GM10248 (cell line): ENCODE data around the gene PAX5.

Experiments used
- CTCF ChIA-PET: fragments of 300-600 bp; sonication (Branson Sonifier 250); formaldehyde crosslinking; extraction: SDS; loops from one replicate; lab custom pipeline; 2021; ENCODE audit warnings: antibody characterized with exemption; lab: Yijun Ruan, JAX
- POLR2A ChIA-PET: fragments of 350-650 bp; sonication (Branson Sonifier 250); formaldehyde crosslinking; extraction: SDS; loops from one replicate; lab custom pipeline; 2020; ENCODE audit warnings: antibody characterized with exemption; lab: Yijun Ruan, JAX
- DNase-seq: peaks from one replicate; pipeline ENCODE4 v3.0.0; 2012; ENCODE audit errors: extremely low spot score
- TF ChIP-seq, protein P1 (sequence below): IDR thresholded peaks from 2 replicates; pipeline ENCODE4 v1.5.1; 2012; ENCODE audit warnings: mild to moderate bottlenecking, low read depth; ENCODE audit errors: extremely low read depth, missing control alignments, control extremely low read depth

PAX5 gene

DNA sequence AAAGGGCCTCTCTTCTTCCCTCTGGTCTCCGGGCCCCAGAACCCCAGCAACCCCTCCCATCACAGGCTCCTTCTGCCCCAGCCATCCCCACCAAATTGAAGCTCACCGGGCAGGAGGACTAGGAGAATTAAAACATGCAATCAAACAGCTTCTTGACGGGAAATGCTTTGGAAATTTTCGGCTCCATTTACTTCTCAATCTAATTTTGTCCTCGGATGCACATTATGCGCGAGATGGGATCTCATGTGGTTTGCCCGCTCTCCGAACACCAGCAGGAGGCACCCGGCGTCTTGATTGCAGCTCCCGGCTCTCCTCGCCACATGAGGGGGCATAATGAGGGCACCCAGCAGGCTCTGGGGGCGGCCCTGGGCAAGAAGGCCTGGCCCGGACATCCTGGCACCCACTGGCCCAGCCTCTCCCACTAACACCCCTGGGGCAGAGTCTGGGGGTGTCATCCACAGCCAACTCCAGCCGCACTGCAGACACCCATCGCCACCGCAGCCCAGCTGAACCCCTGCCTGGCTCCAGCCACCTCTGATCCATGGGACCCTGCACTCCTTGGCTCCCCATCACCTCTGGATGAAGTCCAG lies 135.5 kb downstream of the PAX5 start:
- POLR2A ChIA-PET: no interaction called here
- CTCF ChIA-PET: interaction anchor here (1.0 kb wide), 1 partner anchor 16 kb away, joined by 4 read pairs; no protein-coding TSS in a partner anchor
- TF ChIP-seq, protein P1, sequence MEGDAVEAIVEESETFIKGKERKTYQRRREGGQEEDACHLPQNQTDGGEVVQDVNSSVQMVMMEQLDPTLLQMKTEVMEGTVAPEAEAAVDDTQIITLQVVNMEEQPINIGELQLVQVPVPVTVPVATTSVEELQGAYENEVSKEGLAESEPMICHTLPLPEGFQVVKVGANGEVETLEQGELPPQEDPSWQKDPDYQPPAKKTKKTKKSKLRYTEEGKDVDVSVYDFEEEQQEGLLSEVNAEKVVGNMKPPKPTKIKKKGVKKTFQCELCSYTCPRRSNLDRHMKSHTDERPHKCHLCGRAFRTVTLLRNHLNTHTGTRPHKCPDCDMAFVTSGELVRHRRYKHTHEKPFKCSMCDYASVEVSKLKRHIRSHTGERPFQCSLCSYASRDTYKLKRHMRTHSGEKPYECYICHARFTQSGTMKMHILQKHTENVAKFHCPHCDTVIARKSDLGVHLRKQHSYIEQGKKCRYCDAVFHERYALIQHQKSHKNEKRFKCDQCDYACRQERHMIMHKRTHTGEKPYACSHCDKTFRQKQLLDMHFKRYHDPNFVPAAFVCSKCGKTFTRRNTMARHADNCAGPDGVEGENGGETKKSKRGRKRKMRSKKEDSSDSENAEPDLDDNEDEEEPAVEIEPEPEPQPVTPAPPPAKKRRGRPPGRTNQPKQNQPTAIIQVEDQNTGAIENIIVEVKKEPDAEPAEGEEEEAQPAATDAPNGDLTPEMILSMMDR: no peak
- DNase-seq: no peak

DNA sequence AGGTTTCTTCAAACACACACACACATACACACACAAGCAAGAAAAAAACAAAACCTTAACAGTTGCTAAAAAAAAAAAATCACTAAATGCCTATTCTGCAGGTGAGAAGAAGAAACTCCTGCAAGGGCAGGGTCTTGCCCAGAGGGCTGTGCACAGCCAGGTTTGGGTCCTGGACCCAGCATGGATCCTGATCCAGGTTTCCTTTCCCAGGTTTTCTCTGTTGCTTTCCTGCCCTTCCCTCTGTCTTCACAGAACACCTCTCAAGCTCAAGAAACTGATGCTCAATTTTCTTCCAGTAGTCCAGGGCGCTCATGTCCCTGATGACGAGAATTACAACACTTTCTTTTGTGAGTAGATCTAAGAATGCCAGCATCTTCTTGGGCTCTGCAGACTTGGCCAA lies 136.6 kb downstream of the PAX5 start:
- no peak for DNase-seq
- ChIA-PET POLR2A (interaction anchor here (0.7 kb wide), 1 partner anchor 30 kb away, joined by 5 read pairs; no protein-coding TSS in a partner anchor), CTCF (interaction anchor here (1.0 to 1.5 kb wide), 3 partner anchors 10 to 24 kb away, joined by 4 to 7 read pairs (median 4); no protein-coding TSS in a partner anchor)
- TF ChIP-seq, protein P1: no peak

DNA sequence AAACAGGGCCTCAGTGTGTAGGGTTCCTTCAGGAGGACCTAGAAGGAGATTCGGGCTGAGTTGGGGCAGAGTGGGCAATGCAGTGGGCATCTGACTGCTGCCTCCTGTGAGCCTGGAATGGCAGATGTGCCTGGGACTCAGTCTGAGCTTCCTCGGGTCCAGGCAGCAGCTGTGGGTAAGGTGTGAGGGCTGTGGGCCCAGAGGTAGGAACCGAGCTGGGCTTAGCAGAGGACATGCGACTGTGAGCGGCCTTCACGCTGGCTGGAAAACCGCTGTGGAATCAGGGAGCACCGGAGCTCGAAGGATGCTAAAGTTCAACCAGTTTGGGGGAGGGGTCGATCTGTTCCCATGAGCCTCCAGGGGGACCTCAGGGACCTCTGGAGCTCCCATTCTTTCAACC lies 137.0 kb downstream of the PAX5 start:
- TF ChIP-seq, protein P1: no peak
- CTCF ChIA-PET: interaction anchor here (1.4 to 1.5 kb wide), 2 partner anchors 11 to 24 kb away, joined by 4 to 7 read pairs; no protein-coding TSS in a partner anchor
- no peak for DNase-seq
- POLR2A ChIA-PET: interaction anchor here (0.7 kb wide), 1 partner anchor 30 kb away, joined by 5 read pairs; no protein-coding TSS in a partner anchor

DNA sequence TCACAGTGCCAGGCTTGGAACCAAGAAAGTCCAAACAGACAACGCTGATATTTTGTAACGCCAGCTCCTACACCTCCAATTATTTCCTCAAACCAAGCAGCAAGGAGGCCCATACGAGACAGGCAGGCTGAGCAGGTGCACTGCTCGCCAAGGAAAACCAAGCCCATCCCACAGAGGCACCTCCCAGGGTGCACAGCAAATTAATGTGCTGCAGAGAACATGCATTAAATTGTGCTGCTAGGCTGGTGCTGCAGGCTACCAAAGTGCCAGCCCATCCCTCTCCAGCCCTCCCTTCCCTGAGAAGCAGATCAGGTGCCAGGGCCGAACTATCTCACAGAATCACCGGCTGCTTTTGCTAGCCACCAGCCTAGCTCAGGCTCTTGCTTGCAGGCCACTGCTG lies 137.8 kb downstream of the PAX5 start:
- POLR2A ChIA-PET: no interaction called here
- TF ChIP-seq, protein P1: no peak
- no peak for DNase-seq
- CTCF ChIA-PET: interaction anchor here (1.3 to 1.4 kb wide), 2 partner anchors 11 to 23 kb away, joined by 4 to 5 read pairs; no protein-coding TSS in a partner anchor

DNA sequence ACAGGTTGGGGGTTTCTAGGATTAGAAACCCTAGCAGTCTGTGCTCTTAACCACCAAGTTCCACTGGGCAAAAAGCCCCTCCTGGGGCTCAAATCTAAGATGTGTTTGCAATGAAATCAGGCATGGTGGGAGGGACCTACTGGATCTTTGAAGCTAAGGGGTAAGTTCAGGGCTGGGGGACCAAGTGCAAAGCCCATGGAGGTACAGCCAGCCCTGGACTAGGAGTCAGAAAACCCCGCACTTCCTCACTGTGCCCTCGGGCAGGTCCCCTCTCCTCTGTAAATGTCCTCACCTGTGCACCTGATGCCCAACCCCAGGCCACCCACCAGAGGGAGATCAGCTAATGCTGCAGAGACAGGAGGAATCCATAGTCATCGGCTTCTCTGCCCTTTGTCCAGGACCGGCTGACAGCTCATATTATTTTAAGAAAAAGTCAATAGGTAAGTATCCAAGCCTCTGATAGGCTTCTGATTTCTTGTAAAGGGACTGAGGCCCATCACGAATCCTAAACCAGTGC lies 138.3 kb downstream of the PAX5 start:
- TF ChIP-seq, protein P1: no peak
- DNase-seq: no peak
- ChIA-PET CTCF (interaction anchor here (1.3 to 1.4 kb wide), 2 partner anchors 11 to 22 kb away, joined by 4 to 5 read pairs; no protein-coding TSS in a partner anchor), POLR2A (no interaction called here)

DNA sequence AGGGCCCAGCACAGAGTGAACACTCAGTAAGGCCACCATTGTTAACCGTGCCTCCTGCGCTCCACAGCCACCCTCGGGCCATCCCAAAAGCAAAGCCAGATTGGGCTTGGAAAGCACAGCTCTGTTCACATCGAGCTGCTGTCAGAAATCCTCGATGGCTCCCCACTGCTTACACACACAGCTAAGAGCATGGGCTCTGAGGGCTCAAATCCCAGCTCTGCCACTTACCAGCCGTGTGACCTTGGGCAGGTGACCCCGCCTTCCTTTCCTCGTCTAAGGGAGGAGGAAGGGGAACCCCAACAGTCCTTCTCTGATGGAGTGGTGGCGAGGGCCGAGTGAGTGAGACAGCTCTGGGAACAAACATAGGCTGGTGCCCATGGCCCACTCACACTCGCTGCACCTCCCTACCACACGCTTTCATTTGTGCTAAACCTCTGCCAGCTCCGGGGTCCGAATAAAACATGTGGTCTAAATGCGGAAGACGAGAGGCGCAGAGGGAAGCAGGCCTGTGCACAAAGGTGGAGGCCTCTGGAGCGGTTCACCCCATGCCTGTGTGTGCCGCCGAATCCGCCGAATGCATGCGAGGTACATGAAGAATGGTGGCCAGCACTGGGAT lies 139.3 kb downstream of the PAX5 start:
- ChIA-PET POLR2A (no interaction called here), CTCF (interaction anchor here (1.0 kb wide), 1 partner anchor 22 kb away, joined by 5 read pairs; no protein-coding TSS in a partner anchor)
- TF ChIP-seq, protein P1: no peak
- no peak for DNase-seq
